H1 (cell line): Measurements from ENCODE around the gene CD96. TPM values are rescaled to one million over a fixed set of nuclear protein-coding genes. Genes with fewer than 3 reads are reported as not detected.
A peak's percentile ranks its signal among the peaks of the same experiment; 100 is the strongest.

Experiments
- CEBPB ChIP-seq: IDR thresholded peaks from 2 replicates; pipeline ENCODE4 v1.6.1; 2012; ENCODE audit warnings: low read depth, low read length
- GTF2F1 ChIP-seq: IDR thresholded peaks from 2 replicates; pipeline ENCODE4 v1.6.1; 2012; ENCODE audit warnings: low read depth, low read length, improper control_type of control experiment, borderline replicate concordance
- HDAC2 ChIP-seq, 2 experiments: fragments of 300-600 bp in 1 of 2; sonication (generic) in 1 of 2; IDR thresholded peaks; 2 replicates each; pipeline ENCODE4 v1.6.1; 2011 to 2012; ENCODE audit warnings: low read depth in 2 of 2, low read length in 2 of 2, mild to moderate bottlenecking in 2 of 2, moderate library complexity in 2 of 2, borderline replicate concordance in 1 of 2, inconsistent platforms in 1 of 2
- JUND ChIP-seq: IDR thresholded peaks from 2 replicates; pipeline ENCODE4 v1.6.1; 2011; ENCODE audit warnings: mild to moderate bottlenecking, improper control_type of control experiment, low read length
- NRF1 ChIP-seq: IDR thresholded peaks from 2 replicates; pipeline ENCODE4 v1.6.1; 2011; ENCODE audit warnings: mild to moderate bottlenecking, low read depth, low read length, improper control_type of control experiment
- RBBP5 ChIP-seq: IDR thresholded peaks from 2 replicates; pipeline ENCODE4 v1.7.1; 2012; ENCODE audit warnings: low read depth, mild to moderate bottlenecking, inconsistent platforms, low read length, moderate library complexity, borderline replicate concordance
- RXRA ChIP-seq: IDR thresholded peaks from 2 replicates; pipeline ENCODE4 v1.6.1; 2011; ENCODE audit warnings: low read depth, mild to moderate bottlenecking, low read length, moderate library complexity; ENCODE audit not compliant: insufficient read depth
- SIN3A ChIP-seq, 2 experiments: IDR thresholded peaks in 1 of 2; conservative IDR thresholded peaks in 1 of 2; 2 replicates each; pipeline ENCODE4 v1.6.1; 2011 to 2012; ENCODE audit warnings: low read length in 2 of 2, improper control_type of control experiment in 1 of 2, low read depth in 1 of 2, mild to moderate bottlenecking in 1 of 2
- SIRT6 ChIP-seq: IDR thresholded peaks from one replicate; pipeline ENCODE4 v1.7.1; 2012; ENCODE audit warnings: low read length, inconsistent platforms
- polyA plus RNA-seq, 7 experiments: library from polyadenylated mRNA; depleted of rRNA in 3 of 7; stranded (reverse) in 5 of 7; unstranded in 2 of 7; fragments of >200 nt in 5 of 7; fragments of 200-250 nt in 2 of 7; gene quantifications; 1 replicate in 5 of 7; 2 replicates in 1 of 7; 4 replicates in 1 of 7; pipeline versions ENCODE4 v1.2.1 to v1.2.3, GENCODE V29; 2011 to 2013; ENCODE audit warnings: missing spikeins in 2 of 7, mixed read lengths in 2 of 7
- total RNA-seq: library from RNA; stranded (reverse); fragmentation: NEBNext Ultra II Directional; extraction: Animal tissue kit (Norgen Biotek cat#: 25700); gene quantifications from 2 replicates; pipeline ENCODE4 v1.2.1, GENCODE V29; 2021
- TF ChIP-seq, protein P1 (sequence below): IDR thresholded peaks from 2 replicates; pipeline ENCODE4 v1.6.1; 2011; ENCODE audit warnings: low read depth, mild to moderate bottlenecking, low read length; ENCODE audit not compliant: insufficient read depth
- TF ChIP-seq, protein P2 (sequence below): fragments of 300-600 bp; sonication (generic); IDR thresholded peaks from 2 replicates; pipeline ENCODE4 v1.7.1; 2012; ENCODE audit warnings: low read length, moderate library complexity, mild to moderate bottlenecking, inconsistent platforms; ENCODE audit not compliant: insufficient replicate concordance

The CD96 gene
- total and polyA plus RNA-seq, 2 of the 8 experiments (the other 6 are each of a cell fraction or from before 2014, with no cell fraction given) = not detected

DNA sequence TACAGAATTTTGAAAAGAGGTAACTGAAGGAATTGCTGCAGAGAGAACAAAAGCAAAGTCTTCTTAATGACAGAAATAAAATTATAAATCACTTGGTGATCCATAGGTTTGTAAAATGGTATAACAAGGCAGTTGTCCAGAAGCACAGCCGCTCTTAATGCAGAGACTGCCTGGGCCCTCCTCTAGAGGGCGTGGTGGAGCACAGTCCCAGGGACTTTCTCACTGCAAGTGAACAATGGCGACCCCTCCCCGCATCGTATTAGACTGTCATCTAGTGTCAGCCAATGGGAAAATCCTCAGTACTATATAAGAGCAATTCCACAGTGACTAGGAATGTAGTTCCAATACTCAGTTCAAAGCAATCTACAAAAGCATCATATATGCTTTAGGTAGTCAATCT, 79.5 kb downstream of the CD96 start (continued):
- TF ChIP-seq SIRT6 (no peak), CEBPB (no peak), HDAC2 (IDR thresholded peaks at IDR 0.05; ENCODE audit: borderline replicate concordance in 1 of 2, low read depth in 2 of 2, low read length in 2 of 2) (no peak), SIN3A (conservative IDR thresholded peaks at IDR 0.05 in 1 of 2, IDR thresholded peaks at IDR 0.05 in 1 of 2; ENCODE audit: low read depth in 1 of 2, low read length in 2 of 2) (no peak), RXRA (no peak), RBBP5 (no peak), JUND (no peak), GTF2F1 (no peak), NRF1 (0 out of 2 replicates have a peak, but pooled peaks have one; percentile 6)
- TF ChIP-seq, protein P1, sequence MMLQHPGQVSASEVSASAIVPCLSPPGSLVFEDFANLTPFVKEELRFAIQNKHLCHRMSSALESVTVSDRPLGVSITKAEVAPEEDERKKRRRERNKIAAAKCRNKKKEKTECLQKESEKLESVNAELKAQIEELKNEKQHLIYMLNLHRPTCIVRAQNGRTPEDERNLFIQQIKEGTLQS = no peak
- TF ChIP-seq, protein P2, sequence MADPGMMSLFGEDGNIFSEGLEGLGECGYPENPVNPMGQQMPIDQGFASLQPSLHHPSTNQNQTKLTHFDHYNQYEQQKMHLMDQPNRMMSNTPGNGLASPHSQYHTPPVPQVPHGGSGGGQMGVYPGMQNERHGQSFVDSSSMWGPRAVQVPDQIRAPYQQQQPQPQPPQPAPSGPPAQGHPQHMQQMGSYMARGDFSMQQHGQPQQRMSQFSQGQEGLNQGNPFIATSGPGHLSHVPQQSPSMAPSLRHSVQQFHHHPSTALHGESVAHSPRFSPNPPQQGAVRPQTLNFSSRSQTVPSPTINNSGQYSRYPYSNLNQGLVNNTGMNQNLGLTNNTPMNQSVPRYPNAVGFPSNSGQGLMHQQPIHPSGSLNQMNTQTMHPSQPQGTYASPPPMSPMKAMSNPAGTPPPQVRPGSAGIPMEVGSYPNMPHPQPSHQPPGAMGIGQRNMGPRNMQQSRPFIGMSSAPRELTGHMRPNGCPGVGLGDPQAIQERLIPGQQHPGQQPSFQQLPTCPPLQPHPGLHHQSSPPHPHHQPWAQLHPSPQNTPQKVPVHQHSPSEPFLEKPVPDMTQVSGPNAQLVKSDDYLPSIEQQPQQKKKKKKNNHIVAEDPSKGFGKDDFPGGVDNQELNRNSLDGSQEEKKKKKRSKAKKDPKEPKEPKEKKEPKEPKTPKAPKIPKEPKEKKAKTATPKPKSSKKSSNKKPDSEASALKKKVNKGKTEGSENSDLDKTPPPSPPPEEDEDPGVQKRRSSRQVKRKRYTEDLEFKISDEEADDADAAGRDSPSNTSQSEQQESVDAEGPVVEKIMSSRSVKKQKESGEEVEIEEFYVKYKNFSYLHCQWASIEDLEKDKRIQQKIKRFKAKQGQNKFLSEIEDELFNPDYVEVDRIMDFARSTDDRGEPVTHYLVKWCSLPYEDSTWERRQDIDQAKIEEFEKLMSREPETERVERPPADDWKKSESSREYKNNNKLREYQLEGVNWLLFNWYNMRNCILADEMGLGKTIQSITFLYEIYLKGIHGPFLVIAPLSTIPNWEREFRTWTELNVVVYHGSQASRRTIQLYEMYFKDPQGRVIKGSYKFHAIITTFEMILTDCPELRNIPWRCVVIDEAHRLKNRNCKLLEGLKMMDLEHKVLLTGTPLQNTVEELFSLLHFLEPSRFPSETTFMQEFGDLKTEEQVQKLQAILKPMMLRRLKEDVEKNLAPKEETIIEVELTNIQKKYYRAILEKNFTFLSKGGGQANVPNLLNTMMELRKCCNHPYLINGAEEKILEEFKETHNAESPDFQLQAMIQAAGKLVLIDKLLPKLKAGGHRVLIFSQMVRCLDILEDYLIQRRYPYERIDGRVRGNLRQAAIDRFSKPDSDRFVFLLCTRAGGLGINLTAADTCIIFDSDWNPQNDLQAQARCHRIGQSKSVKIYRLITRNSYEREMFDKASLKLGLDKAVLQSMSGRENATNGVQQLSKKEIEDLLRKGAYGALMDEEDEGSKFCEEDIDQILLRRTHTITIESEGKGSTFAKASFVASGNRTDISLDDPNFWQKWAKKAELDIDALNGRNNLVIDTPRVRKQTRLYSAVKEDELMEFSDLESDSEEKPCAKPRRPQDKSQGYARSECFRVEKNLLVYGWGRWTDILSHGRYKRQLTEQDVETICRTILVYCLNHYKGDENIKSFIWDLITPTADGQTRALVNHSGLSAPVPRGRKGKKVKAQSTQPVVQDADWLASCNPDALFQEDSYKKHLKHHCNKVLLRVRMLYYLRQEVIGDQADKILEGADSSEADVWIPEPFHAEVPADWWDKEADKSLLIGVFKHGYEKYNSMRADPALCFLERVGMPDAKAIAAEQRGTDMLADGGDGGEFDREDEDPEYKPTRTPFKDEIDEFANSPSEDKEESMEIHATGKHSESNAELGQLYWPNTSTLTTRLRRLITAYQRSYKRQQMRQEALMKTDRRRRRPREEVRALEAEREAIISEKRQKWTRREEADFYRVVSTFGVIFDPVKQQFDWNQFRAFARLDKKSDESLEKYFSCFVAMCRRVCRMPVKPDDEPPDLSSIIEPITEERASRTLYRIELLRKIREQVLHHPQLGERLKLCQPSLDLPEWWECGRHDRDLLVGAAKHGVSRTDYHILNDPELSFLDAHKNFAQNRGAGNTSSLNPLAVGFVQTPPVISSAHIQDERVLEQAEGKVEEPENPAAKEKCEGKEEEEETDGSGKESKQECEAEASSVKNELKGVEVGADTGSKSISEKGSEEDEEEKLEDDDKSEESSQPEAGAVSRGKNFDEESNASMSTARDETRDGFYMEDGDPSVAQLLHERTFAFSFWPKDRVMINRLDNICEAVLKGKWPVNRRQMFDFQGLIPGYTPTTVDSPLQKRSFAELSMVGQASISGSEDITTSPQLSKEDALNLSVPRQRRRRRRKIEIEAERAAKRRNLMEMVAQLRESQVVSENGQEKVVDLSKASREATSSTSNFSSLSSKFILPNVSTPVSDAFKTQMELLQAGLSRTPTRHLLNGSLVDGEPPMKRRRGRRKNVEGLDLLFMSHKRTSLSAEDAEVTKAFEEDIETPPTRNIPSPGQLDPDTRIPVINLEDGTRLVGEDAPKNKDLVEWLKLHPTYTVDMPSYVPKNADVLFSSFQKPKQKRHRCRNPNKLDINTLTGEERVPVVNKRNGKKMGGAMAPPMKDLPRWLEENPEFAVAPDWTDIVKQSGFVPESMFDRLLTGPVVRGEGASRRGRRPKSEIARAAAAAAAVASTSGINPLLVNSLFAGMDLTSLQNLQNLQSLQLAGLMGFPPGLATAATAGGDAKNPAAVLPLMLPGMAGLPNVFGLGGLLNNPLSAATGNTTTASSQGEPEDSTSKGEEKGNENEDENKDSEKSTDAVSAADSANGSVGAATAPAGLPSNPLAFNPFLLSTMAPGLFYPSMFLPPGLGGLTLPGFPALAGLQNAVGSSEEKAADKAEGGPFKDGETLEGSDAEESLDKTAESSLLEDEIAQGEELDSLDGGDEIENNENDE = no peak
